Measurements from ENCODE around the gene CFAP46. TPM values are rescaled to one million over a fixed set of nuclear protein-coding genes. Genes with fewer than 3 reads are reported as not detected.

Gene CFAP46
- total and polyA plus RNA-seq, 10 donors: 0.03 to 1.1 (median 0.12) TPM; not detected in 2

- Histone ChIP-seq H3K9me3 (no peaks in the 10 kb centered on the region), H3K27me3 (replicated peaks in 1 of 7) (peaks cover 0 to 70% (median 10%) of the 10 kb centered on the region in 7 donors), H3K4me1 (peaks cover 0 to 4% (median 0%) of the 10 kb centered on the region in 6 donors), H3K27ac (no peak overlapping the region), H3K4me3 (no peak overlapping the region), H3K36me3 (no peaks in the 10 kb centered on the region)
- WGBS, 5 donors: 83 to 92% (median 87%) methylated on average over 21 to 23 of the region's 23 CpGs
- intact Hi-C loops (cut with DNase I; ENCODE audit: low total_unique reads): no loop called here
- DNase-seq: peak; percentile 61
- TF ChIP-seq CTCF (IDR thresholded peaks at IDR 0.05 in 8 of 11, conservative IDR thresholded peaks at IDR 0.05 in 3 of 11) (no peak), POLR2A (IDR thresholded peaks at IDR 0.05) (no peak), POLR2AphosphoS5 (IDR thresholded peaks at IDR 0.05) (no peak)
Observed at GRCh38 chr10:132881186-132881920, 61.0 kb downstream of the CFAP46 start.

- Histone ChIP-seq H3K4me3 (no peak overlapping the region), H3K27me3 (replicated peaks in 1 of 7) (peaks cover 0 to 74% (median 10%) of the 10 kb centered on the region in 7 donors), H3K36me3 (no peaks in the 10 kb centered on the region), H3K9me3 (peaks cover 0 to 6% (median 0%) of the 10 kb centered on the region in 8 donors), H3K4me1 (peaks cover 0 to 4% (median 0%) of the 10 kb centered on the region in 6 donors), H3K27ac (no peak overlapping the region)
- intact Hi-C loops (cut with DNase I; ENCODE audit: low total_unique reads): no loop called here
- TF ChIP-seq CTCF (IDR thresholded peaks at IDR 0.05 in 8 of 11, conservative IDR thresholded peaks at IDR 0.05 in 3 of 11): no peak
- TF ChIP-seq POLR2AphosphoS5 (IDR thresholded peaks at IDR 0.05): no peak
- TF ChIP-seq POLR2A (IDR thresholded peaks at IDR 0.05): no peak
- DNase-seq: peak; percentile 62
- 86 to 91% (median 88%) methylated on average over 21 to 35 of the region's 35 CpGs for WGBS, 5 donors
Observed at GRCh38 chr10:132880128-132880981, 62.0 kb downstream of the CFAP46 start.

GRCh38 chr10:132879408-132880127 is 62.8 kb downstream of the CFAP46 start:
- TF ChIP-seq CTCF (IDR thresholded peaks at IDR 0.05 in 8 of 11, conservative IDR thresholded peaks at IDR 0.05 in 3 of 11) (no peak), POLR2AphosphoS5 (IDR thresholded peaks at IDR 0.05) (no peak), POLR2A (IDR thresholded peaks at IDR 0.05) (no peak)
- H3K36me3 ChIP-seq: no peaks in the 10 kb centered on the region
- H3K27me3 ChIP-seq (replicated peaks in 1 of 7): peaks cover 0 to 75% (median 10%) of the 10 kb centered on the region in 7 donors
- H3K4me1 ChIP-seq: peaks cover 0 to 4% (median 0%) of the 10 kb centered on the region in 6 donors
- H3K9me3 ChIP-seq: peaks cover 0 to 9% (median 0%) of the 10 kb centered on the region in 8 donors
- peak; percentile 64 for DNase-seq
- intact Hi-C loops (cut with DNase I; ENCODE audit: low total_unique reads): no loop called here
- no peak overlapping the region for H3K4me3 ChIP-seq
- WGBS, 5 donors: 27 to 38% (median 30%) methylated on average over 23 to 38 of the region's 38 CpGs
- no peak overlapping the region for H3K27ac ChIP-seq

Measured in spleen (tissue), 11 donors.